ENCODE data around the gene PAQR8.
A peak's percentile ranks its signal among the peaks of the same experiment; 100 is the strongest.

The PAQR8 gene

GRCh38 chr6:52361945-52362442, at the start of gene PAQR8:
TSS of gene PAQR8 (plus strand) at chr6:52362151. CDS start at chr6:52403214, 41,063 bp downstream.
- no peak for TF ChIP-seq CTCF (IDR thresholded peaks at IDR 0.05; ENCODE audit: control extremely low read depth, extremely low read depth, low read depth, missing control alignments)
- ChIA-PET POLR2A (interaction anchor here (1.3 kb wide), 2 partner anchors 10 to 28 kb away, joined by 4 to 6 read pairs; no protein-coding TSS in a partner anchor), CTCF (interaction anchor here (0.7 to 3.0 kb wide), 21 partner anchors 9 to 301 kb away, joined by 3 to 25 read pairs (median 4); partner anchors contain the start of gene MCM3)
- DNase-seq (ENCODE audit: extremely low spot score) = peak; percentile 95

- POLR2A ChIA-PET = no interaction called here
- TF ChIP-seq CTCF (IDR thresholded peaks at IDR 0.05; ENCODE audit: control extremely low read depth, extremely low read depth, low read depth, missing control alignments) = no peak
- DNase-seq (ENCODE audit: extremely low spot score) = no peak
- CTCF ChIA-PET = interaction anchor here (0.9 to 1.4 kb wide), 4 partner anchors 20 to 78 kb away, joined by 3 to 4 read pairs (median 3); partner anchors contain the start of gene PAQR8
These were observed 49.5 kb upstream of the PAQR8 start for GRCh38 chr6:52312461-52312860.

- no peak for TF ChIP-seq CTCF (IDR thresholded peaks at IDR 0.05; ENCODE audit: control extremely low read depth, extremely low read depth, low read depth, missing control alignments)
- CTCF ChIA-PET = no interaction called here
- no peak for DNase-seq (ENCODE audit: extremely low spot score)
- POLR2A ChIA-PET = no interaction called here
These were observed 47.2 kb upstream of the PAQR8 start for GRCh38 chr6:52314752-52315151.

GRCh38 chr6:52317211-52317610, 44.7 kb upstream of the PAQR8 start:
- TF ChIP-seq CTCF (IDR thresholded peaks at IDR 0.05; ENCODE audit: control extremely low read depth, extremely low read depth, low read depth, missing control alignments) = no peak
- ChIA-PET POLR2A (no interaction called here), CTCF (interaction anchor here (2.0 kb wide), 1 partner anchor 32 kb away, joined by 6 read pairs; no protein-coding TSS in a partner anchor)
- DNase-seq (ENCODE audit: extremely low spot score) = no peak

GRCh38 chr6:52317841-52318581, 43.9 kb upstream of the PAQR8 start:
- DNase-seq (ENCODE audit: extremely low spot score) = peak; percentile 78
- CTCF ChIA-PET = interaction anchor here (1.5 to 2.0 kb wide), 3 partner anchors 10 to 55 kb away, joined by 3 to 5 read pairs (median 4); no protein-coding TSS in a partner anchor
- TF ChIP-seq CTCF (IDR thresholded peaks at IDR 0.05; ENCODE audit: control extremely low read depth, extremely low read depth, low read depth, missing control alignments) = no peak
- POLR2A ChIA-PET = interaction anchor here (1.1 kb wide), 1 partner anchor 13 kb away, joined by 3 read pairs; no protein-coding TSS in a partner anchor

- TF ChIP-seq CTCF (IDR thresholded peaks at IDR 0.05; ENCODE audit: control extremely low read depth, extremely low read depth, low read depth, missing control alignments) = no peak
- ChIA-PET CTCF (interaction anchor here (0.6 to 1.2 kb wide), 2 partner anchors 28 to 38 kb away, joined by 3 read pairs; no protein-coding TSS in a partner anchor), POLR2A (no interaction called here)
- no peak for DNase-seq (ENCODE audit: extremely low spot score)
These were observed 37.8 kb upstream of the PAQR8 start for GRCh38 chr6:52324189-52324588.
